H54 (cell line): Measurements from ENCODE around the gene BARHL2.

ENCODE experiments used
- DNase-seq: peaks from one replicate; pipeline ENCODE4 v3.0.0; 2011; ENCODE audit warnings: low spot score, mixed read lengths; ENCODE audit not compliant: insufficient read length
- FAIRE-seq: peaks from 3 replicates; lab custom pipeline; 2011; peaks lifted over from hg19 to GRCh38; lab: Jason Lieb, UNC
- POLR2A ChIP-seq: IDR thresholded peaks from 2 replicates; pipeline ENCODE4 v1.6.1; 2011; ENCODE audit warnings: low read depth, mild to moderate bottlenecking, low read length

Gene BARHL2

DNA sequence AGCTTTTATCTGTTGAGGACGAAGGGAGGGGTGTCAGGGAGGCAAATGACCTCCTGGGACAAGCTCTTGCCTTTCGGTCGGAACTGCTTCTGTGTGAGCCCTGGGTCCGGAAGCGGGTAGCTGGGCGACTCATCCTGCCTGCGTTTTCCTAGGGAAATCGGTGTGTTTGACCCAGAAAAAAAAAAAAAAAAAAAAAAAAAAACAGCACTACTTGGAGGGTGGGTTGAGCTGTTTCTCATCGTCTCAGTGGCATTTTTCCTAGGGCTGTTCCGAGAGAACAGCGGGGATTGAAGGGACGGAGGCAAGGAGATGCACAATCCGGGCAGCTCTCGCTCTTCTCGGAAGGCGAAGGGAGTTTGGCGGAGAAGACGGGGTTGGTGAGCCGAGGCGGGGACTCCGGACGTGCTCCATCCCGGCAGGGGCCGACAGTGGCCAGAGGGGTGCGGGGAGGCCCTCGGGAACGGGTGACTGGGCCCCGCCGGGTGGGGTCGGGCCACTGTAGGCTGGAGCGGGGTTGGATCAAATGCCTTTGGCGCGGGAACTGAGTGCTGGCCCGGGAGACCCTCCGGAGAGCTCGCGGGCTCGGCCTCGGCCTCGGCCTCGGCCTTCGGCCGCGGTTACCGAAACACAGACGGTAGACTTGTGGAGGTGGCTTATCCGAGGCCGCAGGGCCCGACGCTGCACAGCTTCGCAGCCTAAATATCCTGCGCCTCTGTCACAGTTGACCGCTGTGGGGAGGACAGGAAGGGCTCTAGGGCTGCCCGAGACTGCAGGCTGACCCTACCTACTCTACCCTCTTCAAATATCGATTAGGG is 2.4 kb upstream of the BARHL2 start:
- TF ChIP-seq POLR2A, result no peak
- no peak for FAIRE-seq
- no peak for DNase-seq

DNA sequence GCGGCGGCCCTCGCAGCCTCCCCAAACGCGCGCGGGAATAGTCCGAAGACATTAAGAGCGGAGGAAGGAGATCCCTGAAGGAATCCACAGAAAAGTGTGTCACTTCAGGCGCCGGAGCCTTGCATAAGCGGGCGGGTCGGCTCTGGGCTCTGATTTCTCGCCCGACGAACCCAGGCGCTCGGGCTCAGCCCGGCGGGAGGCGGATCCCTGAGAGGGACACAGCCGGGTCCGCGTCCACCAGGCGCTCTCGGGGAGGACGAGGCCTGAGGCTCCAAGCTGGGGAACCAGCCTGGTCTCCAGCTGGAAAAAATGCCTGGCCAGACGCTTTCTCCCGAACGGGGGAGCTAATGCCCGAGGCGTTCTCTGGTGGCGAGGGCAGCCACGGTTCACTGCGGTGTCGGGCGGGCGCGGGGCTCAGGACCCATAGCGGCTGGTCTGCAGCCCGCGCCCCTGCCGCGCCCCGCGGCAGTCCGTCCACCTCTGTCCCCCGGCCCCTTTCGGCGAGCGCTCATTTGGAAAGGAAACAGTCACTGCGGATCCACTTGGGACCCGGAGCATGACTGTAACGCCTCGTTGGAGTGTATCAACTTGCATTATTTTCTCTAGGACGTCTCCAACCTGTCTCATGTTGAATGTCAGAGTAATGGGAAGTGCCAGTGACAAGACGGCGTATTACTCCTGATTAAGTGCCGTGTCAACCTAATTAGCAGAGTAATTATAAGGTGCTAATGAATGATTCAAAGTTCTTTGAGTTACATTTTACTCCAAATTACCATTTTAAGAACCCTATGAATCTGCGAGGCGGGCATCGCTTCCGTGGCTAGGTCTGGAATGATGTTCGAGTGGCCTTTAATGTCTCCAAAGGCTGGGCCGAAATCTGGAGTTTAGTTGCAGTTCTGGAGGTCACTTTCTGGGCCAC is 1.6 kb upstream of the BARHL2 start:
- no peak for FAIRE-seq
- no peak for TF ChIP-seq POLR2A
- DNase-seq, result no peak

DNA sequence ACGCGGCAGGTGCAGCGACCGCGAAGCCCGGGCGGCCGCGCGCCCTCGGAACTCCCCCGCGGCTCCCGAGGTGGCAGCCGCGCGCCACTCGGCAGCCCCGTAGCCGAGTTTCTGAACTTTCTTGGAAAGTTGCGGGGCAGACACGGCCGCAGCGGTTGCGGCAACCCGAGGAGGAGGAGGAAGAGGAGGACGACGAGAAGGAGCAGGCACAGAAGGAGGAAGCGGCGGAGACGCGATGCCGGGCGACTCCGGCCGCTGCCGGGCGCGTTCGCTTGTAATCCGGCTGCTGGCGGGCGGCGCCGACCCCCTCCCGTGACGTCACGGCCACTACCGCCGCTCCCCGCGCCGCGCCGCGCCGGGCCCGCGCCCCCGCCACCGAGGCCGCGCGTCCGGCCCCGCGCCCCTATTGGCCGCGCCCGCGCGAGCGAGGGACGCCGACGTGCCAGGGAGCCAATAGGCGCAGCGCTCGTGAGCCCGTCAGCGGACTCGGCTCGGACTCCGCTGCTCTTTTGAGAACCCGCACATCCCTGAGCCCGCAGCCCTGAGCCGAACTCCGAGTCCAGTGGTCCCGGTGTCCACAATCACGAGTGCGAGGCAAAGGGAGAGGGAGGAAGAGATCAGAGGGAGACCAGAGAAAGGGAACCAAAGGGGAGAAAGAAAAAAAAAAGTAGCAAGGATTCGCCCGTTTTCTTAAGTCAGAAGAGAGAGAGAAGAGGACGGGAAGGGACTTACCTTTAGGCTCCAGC is 736 bp upstream of the BARHL2 start:
- DNase-seq (no peak), FAIRE-seq (no peak)
- TF ChIP-seq POLR2A, result no peak

DNA sequence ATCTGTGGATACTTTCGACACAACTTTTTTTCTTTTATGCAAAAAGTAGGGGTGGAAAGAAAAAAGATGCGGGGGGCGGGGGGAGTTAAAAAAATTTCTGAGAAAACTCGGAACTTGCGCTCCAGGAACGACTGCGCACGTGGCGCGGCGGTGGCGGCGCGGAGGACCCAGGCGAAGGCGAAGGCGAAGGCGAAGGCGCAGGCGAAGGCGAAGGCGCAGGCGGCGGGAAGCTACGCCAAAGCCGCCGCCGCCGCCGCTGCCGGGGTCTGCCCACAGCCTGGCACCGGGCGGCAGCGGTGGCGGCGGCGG is 208 bp upstream of the BARHL2 start:
- FAIRE-seq, result no peak
- TF ChIP-seq POLR2A, result no peak
- DNase-seq, result no peak

DNA sequence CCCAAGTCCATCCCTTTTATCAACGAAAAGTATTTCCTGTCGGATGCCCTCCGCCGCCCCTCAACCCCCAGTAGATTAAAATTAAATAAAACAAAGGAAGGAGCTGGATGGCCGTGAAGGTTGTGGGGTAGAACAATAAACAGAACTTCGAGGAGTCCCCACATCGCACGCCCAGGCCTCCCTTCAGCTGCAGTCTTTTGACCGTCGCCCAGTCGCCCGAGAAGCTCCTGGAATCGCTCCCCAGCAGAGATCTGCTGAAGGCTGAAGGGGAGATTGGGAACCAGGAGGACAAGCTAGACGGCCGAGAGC is 905 bp downstream of the BARHL2 start:
- DNase-seq (no peak), FAIRE-seq (no peak)
- TF ChIP-seq POLR2A, result no peak

DNA sequence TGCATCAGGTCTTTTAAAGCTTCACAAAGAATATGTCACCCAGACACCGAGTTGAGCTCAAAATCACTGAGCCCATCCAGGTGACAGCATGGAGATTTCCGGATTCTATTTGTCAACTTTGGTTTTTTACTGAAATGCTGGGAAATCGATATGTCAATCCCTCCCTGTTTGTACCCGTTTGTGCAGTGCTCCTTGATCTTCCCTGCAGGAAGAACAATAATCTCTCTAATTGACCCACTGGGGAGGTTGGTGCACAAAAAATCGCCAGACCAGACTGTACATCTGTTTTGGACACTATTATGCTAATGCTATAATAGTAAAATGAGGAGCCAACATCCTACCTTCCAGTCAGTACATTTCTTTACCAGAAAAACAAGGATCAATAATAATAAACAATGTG is 1.8 kb downstream of the BARHL2 start:
- TF ChIP-seq POLR2A, result no peak
- FAIRE-seq, result no peak
- DNase-seq, result no peak

DNA sequence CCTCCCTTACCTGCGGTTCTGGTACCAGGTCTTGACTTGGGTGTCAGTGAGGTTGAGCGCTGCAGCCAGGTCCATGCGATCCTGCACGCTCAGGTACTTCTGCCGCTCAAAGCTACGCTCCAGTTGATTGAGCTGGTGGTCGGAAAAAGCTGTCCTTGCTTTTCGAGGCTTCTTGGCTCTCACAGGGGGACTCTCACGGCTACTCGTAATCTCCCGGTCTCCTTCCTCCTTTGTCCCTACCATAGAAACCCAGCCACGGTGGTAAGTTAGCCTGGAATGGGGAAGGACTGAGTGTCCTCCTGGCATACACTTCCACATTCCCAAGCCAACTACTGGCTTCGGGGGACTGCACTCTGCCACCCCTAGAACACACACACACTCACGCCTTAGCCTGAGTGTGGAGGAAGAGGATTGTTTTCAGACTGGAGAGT is 2.6 kb downstream of the BARHL2 start:
- DNase-seq, result no peak
- no peak for TF ChIP-seq POLR2A
- no peak for FAIRE-seq

DNA sequence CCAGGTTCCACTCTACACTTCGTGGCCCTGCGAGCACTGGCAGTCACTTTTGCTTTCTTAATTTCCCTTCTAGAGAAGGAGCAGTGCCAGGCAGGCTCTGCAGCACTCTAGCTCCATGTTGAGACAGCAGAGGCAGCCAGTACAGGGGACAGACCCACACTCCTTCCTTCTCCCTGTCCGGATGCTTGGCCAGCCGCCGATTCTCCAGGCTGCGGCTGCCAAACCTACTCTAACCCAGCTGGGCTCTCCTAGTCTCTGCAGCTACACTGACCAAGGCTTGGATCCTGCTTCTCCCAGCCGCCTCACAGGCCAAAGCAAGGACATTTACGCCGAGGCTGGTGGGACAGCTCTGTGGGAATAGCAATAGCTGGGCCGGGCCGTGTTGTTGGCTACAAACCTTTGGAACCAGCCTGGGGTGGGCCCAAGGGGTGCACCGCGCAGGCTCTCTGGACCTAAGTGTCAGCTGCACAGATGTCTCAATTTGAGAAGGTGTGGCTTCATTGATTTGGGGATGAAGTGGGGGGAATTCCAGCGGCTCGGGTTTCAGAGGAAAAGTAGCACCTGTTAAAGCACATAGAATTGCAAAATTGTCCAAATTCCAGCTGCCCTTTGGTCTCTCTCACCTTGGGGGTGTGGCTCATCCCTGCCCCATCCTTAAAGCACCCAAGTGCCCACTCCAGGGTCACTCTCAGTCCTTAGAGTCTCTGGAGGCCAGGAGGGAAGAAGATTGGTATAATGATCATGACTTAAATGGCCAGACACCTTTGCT is 3.2 kb downstream of the BARHL2 start:
- FAIRE-seq, result no peak
- no peak for TF ChIP-seq POLR2A
- no peak for DNase-seq

DNA sequence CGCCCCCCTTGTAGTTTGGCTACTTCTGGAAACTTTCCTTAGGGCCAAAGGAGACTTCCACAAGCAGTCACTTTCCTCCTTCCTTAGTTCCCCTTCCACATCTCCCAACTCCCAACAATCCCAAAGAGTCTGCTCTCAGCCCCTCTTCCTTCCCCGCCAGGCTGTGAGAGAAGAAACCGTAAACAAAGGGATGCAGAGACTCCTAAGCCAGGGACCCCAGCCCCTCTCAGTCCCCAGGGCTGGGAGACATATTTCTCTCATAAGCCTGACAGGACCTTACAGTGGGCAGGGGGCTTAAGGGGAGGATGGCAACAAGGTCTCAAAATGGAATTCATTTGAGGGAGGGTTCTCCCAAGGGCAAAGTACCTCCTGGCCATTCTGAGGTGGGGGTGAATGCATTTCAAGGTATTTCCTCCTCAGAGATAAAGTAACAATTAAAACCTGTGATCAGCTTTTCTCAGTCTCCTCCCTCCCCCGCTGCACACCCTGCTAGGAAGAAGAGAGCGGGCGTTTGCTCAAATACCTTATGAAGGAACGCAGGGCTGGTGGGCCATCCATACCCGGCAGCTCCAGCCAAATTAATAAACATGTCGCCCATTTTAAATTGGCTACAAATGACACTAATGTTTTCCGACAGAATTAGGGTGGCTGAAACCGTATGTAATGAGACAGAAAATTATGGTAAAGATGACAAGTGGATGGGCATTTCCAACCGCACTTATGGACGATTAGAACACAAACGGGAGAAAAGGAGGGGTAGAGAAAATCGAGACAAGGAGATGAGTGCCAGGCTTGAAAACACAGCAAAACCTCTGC is 4.0 kb downstream of the BARHL2 start:
- FAIRE-seq (no peak), DNase-seq (no peak)
- no peak for TF ChIP-seq POLR2A

DNA sequence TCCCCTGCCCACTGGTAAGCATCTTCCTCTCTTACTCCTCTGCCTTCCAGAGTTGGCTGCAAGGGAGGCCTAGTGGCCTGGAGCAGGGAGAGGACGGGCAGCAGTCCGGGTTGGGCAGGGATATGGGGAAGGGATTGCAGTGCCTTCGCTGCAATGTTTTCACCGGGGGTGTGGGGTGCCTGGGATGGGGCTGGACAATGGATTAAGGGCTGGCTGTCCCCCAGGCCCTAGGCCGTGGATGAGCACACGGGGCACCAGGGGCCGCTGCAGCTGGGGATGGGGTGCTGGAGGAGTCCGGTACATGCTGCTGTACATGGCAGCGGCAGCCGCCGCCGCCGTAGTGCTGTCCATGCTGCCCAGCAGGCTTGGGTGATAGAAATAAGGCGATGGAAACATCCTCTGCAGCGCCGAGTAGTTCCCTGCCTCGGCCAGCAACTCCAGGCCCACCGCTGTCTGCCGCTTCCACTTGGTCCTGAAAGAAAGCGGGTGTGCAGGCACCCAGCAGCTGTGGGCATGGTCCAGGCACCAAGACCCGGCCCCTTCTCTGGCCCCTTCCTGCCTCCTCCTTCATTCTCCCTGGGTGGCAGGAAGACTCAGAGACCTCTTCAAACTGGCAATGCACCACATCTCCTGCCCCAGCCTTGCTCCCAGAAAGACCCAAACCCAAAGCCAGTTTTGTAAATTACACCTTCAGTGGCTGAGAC is 4.8 kb downstream of the BARHL2 start:
- no peak for TF ChIP-seq POLR2A
- FAIRE-seq (no peak), DNase-seq (no peak)

DNA sequence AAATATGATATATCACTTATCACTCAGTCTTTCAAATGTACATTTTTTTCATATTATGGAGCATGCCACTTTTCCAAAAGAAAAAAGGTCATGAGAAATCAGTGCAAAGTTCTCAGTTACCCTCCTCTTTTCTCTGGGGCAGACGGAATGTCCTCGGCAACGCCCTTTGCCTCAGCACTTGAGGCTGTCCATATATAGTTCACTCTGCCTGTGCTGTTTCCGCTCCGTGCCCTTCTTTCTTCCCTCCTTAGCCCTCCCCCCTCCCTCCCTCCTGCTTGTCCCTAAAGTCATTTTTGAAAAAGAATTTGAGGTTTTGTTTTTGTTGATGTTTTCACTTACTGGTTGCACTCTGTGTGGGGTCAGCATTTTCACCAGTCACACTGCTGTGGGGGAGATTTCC is 5.4 kb downstream of the BARHL2 start:
- DNase-seq (no peak), FAIRE-seq (no peak)
- TF ChIP-seq POLR2A, result no peak
